NCI-H446 (cell line): Measurements from ENCODE around the gene MYL1.

Experiments
- DNase-seq, 2 experiments: peaks; one replicate each; lab custom pipeline; 2025; lab: John Stamatoyannopoulos, UW

MYL1 gene

DNA sequence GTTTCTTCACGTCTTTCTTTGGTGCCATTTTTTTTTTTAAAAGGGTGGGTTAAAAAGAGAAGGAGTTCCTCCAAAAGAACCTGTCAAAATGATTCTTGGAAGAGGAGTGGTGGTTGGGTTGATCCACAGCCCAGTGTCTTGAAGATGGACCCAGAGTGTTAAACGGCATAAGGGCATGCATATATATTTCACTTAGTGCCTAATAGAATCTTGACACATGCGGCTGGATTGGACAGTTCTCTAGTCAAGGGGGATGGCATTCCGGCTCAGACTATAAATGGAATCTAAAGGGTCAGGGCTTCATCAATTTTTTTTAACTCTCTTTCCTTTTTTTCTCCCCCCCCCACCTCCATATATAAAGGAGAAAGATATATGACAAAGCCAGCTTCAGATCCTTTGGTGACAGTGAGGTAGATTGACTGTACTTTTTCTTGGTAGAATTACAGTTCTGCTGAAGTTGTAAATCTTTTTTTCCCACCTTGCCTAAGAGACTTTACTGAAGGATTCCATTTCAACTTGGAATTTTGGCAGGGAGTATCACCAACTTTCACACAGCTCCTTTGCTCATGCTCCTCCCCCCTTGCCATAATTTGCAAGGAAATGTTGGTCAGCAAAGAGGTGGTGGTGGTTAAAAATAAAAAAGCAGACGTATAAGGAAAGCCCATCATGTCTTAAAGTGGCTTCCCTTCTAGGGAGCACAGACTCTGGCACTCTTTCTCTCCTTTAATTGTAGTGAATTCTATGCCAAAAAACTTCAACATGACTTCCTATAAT, at the start of gene MYL1:
Gene MYL1 (minus strand): TSS at position 160 of the 774 bp plus-strand sequence. CDS start 132 bp downstream, at position 28.
- DNase-seq, result no peak

DNA sequence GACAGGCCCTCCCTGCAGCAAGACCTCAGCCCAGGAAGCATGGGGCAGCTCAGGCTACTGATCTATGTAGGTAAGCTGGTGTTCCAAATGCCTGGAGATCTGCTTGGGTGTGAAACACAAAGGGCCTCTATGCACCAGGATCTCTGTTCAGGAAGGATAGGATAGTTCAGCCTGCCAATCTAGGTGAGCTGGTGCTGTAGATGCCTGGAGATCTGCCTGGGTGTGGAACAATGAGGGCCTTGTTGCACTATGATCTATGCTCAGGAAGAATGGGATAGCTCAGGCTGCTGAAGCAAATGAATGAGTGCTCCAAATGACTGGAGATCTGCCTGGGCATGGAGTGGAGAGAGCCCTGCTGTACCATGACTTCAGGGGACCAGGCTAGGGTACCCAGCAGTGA, 48.9 kb upstream of the MYL1 start:
- DNase-seq, result no peak

DNA sequence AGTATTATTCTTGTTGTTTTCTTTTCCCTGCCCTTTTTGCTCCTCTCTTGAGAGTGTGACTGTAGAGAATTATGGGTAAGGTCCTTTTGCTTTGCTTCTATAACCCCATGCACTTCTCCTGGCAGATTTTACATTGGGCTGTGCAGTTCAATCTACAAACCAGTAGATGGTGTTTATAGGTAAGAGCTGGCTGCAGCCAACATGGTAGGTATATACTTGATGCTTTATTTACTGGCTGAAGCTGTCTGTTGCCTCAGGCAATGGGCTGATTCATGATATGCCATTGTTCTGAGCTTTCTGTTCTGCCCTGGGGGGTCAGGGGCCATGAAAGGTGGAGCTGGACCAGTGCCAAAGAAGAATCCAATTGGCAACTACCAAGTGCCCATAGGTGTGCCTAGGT, 48.3 kb upstream of the MYL1 start:
- no peak for DNase-seq

DNA sequence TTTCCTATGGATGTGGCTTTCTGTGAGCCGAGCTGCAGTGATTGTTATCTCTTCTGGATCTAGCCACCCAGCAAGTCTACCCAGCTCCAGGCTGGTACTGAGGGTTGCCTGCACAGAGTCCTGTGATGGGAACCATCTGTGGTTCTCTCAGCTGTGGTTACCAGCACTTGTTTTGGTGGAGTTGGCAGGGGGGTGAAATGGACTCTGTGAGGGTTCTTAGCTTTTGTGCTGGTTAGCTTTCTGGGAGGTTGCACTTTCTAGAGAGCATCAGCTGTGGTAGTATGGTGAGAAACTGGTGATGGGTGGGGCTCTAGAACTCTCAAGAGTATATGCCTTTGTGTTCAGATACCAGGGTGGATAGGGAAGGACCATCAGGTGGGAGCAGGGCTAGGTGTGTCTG, 45.4 kb upstream of the MYL1 start:
- no peak for DNase-seq

DNA sequence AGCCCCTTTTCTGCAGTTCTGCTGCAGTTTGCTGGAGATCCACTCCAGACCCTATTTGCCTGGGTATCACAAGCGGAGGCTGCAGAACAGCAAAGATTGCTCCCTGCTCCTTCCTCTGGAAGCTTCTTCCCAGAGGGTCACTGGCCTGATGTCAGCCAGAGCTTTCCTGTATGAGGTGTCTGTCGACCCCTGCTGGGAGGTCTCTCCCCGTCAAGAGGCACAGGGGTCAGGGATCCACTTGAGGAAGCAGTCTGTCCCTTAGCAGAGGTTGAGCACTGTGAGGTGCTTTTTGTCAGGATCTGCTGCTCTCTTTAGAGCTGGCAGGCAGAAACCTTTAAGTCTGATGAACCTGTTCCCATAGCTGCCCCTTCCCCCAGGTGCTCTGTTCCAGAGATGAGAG, 42.0 kb upstream of the MYL1 start:
- no peak for DNase-seq

DNA sequence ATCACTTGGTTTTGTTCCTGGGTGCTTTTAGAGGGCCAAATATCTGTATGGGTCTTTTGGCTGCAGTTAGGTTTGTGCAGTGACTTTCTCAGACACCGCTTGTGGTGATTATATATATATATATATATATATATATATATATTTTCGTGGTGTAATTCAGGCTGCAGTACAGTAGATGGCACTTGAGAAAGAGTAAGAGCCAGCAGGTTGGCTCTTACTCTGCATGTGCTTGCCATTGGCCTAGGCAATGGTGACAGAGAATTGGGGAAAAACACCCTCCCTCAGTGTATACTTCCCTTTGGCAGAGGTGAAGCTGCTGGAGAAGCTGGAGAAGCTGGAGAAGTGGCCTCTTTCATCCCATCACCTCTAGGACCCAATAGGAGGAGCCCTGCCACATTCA, 22.2 kb upstream of the MYL1 start:
- DNase-seq, result no peak

DNA sequence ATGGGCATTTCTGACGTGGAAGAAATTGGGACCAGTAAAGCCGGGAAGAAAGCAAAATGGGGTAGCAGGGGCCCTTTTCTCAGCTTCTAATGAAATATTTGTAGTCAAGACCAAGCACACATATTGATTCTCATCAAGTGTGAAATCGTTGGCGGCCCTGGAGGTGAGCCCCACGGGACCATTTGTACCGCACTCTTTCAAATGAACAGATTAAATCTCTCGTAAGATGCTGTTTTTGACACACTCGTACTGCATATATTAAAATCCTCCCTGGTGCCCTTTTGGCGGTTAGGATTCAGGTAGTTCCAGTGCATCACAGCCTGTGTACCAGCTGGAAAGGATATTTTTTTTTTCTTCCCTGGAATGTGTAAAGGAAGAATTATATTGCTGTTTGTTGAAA, 9.9 kb upstream of the MYL1 start:
- no peak for DNase-seq

DNA sequence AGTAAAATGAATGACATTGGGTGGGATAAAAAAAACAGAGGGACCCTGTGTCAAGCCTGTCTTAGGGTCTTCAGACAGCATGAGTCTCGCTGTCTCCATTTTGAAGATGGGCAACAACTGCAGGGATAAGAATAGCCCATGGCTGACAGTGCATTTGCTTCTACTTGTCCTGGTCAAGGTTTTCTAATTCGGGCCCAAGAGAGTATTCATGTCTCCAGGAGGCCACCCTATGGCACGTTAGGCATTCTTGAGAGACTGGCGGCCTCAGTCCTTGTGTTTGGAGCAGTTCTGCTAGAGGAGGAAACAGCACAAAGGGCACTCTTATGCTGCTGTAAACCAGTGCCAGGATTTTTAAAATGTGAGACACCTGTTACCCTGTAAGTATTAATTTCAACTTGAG, 9.5 kb upstream of the MYL1 start:
- DNase-seq, result no peak

DNA sequence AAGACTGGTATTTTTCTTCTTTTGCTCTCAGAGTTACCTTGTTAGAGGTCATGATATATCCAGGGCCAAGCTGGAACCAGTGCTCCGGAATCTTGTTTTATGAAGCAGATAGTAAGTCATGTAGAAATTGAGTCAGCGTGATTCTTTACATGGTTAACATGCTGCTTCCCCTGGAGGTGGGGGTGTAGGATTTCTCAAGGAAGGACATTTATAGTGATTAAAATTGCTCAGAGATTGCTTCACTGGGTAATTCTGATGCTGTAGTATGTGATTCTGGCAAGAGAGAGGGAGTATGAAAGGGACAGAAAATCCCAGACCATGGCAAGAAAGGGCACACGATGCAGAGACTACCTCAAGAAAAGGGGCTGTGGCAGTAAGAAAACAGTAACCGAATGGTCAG, 8.0 kb upstream of the MYL1 start:
- no peak for DNase-seq

DNA sequence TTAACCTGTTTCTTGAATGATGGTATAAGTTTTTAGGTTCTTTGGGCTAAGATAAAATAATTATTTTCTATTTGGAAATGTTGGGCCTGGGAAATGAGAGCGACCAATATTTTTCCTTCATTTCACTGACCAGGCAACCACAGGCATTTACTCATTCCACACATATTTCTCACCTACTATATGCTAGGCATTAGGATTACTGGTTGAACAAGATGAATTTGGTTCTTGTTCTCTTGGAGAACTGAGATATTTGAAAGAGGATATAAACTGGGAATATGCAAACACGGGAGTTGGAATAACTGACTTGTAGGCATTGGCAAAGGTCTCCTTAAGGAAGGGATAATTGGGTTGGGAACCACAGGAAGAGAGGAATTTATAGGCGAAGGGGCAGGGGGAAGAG, 3.9 kb upstream of the MYL1 start:
- no peak for DNase-seq

DNA sequence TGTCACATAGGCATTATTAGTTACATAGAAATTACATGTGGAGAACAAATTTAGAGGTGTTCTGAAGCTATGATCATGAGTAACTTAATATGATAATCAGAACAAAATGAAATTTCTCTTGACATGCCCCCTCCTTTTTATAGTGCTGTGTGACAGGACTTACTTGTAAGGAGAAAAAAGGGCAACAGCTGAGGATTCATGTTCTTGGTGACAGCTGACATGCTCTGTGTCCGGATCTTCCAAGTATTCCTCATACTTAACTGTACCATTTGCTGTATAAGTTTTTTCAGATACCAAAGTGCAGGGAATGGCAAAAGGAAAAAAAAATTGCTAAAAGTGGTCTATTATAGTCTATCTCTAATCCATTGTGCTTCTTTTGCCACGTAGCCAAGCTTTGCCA, 3.5 kb upstream of the MYL1 start:
- no peak for DNase-seq

DNA sequence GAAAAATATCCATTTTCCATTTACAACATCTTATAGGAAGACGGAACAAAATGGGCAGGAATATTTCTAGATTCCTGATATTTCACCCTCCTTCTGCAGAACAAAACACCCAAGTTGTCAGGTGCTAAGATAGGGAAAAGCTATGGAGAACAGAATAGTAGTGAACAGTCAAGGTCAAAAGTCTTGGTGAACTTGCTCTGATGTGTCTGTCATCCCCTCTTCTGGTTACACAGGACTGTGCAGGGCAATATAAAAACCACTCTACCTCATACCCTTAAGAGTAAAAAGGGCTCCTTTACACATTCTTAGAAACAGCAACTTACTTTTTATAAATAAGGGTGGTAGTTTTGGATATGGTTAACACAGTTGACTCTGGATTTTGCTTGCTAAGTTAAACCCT, 4.4 kb downstream of the MYL1 start:
- DNase-seq, result no peak

DNA sequence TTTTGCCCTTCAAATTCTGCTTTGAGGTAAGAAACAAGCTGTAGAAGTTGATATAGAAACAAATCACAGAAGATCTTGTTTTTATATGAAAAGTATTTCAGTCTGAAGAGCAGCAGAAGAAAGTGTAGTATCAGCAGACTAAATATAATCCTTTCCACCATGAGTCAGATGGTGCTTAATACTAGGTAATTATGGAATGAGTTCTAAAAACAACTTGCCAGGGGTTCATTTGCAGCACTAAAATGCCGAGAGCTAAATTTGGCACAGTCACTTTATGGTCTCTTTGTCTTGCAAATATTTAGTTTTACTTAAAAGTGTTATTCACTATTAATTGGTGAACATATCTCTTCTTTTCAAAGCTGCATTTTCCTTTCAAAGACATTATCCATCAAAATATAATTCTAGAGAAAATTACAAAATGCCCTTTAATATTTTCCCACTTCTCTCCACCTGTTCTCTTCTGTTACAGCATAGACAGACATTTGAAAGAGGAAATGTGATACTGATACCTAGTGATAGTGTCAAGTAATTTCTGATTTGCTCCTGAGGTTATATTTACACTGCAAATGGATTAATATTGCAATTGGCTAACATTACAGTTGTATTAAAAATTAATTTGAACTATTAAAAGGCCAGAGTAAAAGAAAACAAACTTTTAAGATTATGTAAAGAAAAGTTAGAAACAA, 5.3 kb downstream of the MYL1 start:
- no peak for DNase-seq

DNA sequence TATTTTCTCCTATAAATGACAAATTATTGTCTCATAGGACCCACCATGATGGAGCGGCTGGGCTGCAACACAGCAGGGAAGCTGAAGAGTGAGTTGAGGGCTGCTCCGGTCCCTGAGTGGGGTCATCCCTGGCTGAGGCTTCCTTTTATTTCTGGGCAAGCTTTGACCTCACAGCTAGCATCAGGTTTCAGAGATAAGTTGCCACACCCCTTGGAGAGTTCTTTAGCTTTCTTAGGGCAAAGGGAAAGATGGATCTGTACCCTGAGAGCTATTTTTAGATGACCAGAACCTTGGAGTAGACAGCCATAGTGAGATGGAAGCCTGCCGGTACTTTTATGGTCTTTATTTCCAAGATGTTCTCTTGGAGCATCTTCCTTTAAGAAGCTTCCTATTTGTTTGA, 11.5 kb downstream of the MYL1 start:
- no peak for DNase-seq

DNA sequence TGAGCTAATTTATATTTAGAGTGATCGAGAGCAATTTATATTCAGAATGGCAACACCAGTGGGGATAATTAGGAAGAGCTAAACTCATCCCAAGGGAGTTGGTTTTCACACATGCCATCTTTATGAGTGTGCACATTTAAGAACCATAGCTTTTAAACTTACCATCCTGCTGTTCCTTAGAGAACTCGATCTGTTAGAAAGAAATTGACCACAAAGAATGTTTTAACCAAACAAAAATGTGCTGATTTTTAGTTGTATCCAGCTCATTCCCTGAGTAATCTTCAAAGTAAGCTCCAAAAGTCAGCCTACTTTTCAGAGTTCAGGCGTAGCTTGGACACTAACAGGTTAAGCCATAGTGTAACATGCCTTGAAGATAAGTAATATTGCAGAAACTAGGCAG, 12.6 kb downstream of the MYL1 start:
- DNase-seq, result no peak

DNA sequence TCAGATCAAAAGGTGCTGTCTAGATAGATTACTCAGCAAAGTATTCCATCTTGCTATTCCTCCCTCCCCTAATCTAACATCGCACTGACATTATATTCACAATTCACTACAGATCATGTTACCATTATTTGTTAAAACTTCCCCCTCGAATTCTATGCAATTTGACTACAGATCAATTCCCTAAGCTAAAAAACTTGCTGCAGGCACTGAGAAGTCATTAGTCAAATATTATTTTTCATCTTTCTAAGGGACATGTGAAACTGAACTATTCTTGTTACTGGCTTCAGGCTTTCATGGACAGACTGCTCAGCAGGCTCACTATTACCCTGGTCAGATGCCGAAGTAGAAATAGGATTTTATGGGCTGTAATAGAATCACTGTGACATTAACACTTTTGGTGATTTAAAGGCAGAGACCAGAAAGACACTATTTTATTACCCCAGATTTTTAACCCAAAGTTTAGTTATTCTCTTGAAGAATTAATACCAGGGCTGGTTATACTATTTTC, 15.1 kb downstream of the MYL1 start:
- DNase-seq, result no peak

DNA sequence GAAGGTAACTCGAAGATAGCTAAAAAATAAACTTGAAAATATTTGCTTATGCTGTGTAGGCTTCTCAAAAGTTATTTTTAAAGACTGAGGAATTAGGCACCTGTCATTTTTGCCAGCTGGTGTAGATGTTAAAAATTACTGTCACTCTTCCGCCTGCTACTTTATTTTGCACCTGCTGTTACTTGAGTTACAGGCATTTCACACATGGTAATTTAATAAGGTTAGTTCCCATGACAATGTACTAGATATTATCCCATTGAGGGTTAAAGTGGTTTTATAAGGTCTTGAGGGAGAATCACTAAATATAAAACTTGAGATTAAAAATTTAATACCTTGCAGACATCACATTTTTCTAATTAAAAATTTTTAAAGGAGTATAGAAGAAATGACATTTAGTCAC, 26.6 kb downstream of the MYL1 start:
- no peak for DNase-seq

DNA sequence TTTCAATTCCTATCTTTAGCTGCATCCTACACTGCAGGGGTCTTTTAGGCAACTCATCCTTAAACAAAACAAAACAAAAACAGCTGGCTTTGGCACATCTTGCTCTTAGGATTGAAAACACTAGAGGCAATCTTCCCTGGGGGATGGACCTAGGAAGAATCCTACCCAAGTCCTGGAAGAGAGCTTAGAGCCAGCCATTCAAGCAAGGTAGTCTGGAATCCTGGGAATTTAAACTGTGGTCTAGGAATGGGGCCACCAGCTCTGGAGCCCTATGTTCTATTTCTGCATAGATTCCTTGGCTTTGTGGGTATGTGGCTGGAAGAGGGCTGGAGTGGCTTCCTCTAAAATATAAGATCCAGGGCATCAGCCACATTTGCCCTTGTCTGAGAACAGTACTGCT, 27.7 kb downstream of the MYL1 start:
- DNase-seq, result no peak

DNA sequence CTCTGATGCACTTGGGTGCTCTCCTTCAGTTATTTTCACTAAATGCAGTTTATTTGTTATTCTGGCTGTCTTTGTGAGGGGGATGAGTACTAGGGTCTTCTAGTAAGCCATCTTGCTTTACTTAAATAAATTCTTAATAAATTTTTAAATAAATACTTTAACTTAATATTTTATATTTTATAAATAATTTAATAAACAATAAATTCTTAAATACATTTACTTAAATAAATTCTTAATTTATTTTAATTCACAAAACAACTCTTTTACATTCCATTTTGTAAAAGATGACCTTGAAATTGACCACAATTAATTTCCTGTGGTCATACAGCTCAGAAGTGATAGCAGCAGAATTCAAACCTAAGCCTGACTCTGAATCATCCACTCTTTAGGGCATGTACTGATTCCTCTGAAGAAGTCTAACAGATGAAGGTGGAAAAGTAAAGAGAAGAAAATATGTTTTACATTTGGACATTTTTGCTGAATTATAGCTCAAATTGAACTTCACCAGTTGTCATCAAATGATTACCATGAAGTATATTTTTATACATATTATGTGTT, 28.8 kb downstream of the MYL1 start:
- no peak for DNase-seq

DNA sequence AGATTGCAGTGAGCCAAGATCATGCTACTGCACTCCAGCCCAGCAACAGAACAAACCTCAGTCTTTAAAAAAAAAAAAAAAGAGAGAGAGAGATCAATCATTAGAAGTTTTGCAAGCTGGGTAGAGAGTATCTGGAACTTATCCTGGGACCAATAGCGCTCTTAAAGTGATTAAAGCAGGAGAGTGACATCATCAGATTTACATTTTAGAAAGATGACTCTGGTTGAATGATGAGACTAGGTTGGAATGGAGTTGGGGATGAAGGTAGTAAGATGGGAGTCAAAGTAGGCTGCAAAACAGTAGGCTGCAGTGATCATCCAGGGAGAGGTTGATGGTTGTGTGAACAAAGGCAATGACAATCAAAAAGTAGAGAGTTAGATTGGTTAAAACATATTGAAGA, 37.8 kb downstream of the MYL1 start:
- DNase-seq, result no peak

DNA sequence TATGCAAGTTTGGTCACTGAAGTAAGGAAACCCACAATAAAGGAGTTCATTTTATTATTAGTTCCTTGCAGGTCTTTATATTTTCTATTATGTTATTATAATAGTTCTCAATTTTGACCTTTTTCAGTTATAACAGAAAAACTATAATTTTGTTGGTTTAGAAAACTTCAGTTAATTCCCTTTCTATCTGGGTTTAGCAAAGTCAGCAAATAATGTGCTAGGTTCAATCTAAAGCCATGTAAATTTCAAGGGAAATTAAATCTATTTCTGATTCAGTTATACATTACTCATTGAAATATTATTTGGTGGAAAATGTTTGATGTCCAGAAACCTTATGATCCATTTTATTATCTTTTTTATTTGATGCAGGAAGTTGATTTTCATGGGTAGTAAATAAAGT, 43.7 kb downstream of the MYL1 start:
- no peak for DNase-seq

DNA sequence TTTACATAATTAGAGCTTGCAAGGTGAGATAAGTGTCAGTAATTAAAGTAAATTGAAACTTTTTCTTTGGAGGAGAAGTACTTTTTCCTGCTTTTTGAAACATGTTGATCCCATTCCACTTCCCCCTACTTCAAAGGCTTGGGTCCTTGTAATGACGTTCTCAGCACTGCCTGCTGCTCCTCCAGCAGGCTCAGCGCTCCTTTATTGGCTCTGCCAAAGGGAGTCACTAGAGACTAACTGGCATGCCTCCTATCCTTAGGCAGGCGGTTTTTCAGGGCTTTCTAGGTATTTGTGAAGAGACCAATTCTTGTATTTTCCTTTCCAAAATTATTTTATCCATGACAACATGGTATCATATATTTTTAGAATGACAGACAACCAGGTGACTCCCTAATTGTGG, 45.8 kb downstream of the MYL1 start:
- DNase-seq, result no peak

DNA sequence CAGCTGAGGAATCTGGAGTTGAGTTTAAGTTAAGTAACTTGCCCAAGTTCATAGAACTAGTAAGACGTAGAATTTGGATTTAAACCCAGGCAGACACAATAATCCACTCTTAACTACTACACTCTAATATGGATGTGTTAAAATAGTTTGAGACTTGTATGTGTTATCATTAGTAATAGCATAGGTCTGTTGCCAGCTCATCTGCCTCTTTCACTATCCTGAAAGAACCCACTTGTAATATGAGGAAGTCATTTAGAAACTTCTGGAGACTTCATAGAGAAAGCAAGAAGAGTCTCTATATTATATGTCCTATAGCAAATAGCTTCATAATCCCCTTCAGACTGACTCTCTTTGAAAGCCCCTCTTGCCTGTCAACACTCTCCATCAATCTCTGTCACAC, 46.7 kb downstream of the MYL1 start:
- DNase-seq, result no peak
